Astrocyte (in vitro differentiated cells and primary cell): Measurements from ENCODE around the gene FUT1.

ENCODE experiments used
- CTCF ChIP-seq: IDR thresholded peaks from 2 replicates; pipeline ENCODE4 v1.5.1; 2011; ENCODE audit warnings: low read depth, mild to moderate bottlenecking, inconsistent platforms, low read length, moderate library complexity; ENCODE audit not compliant: insufficient read depth
- EZH2 ChIP-seq: IDR thresholded peaks from 2 replicates; pipeline ENCODE4 v1.6.1; 2012; ENCODE audit warnings: mild to moderate bottlenecking, low read length, inconsistent platforms; ENCODE audit not compliant: insufficient read depth

GRCh38 chr19:48794291-48794690, 41.9 kb upstream of the FUT1 start:
- TF ChIP-seq CTCF (no peak), EZH2 (no peak)
